AML-193 (cell line): ENCODE measurements around the gene UBP1.
"Not testable (repeated sequence)": the region's sequence is repeated elsewhere in the genome, so short reads cannot be mapped to it uniquely, and the experiment has no call there.

Source experiments
- DNase-seq, 2 experiments: peaks; one replicate each; lab custom pipeline; 2025; lab: John Stamatoyannopoulos, UW

Gene UBP1

DNA sequence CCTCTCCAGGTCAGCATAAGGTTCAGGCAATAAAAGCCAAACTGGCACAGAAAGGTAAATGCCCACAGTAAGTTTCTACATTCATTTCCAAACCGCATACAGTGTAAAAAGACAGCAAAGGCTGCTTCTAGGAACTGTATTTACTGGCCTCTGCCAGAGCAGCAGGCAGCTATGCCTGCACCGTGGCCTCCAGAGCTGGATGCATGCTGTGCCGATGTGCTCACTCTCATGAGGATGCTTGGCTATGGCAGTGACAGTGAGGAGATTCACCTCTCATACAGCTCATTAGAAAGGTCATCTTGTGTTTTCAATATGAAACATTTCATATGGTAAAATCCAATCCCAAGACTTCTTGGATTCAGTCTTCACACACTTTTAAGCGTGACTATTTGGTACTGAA lies 50.3 kb downstream of the UBP1 start:
- no peak for DNase-seq

DNA sequence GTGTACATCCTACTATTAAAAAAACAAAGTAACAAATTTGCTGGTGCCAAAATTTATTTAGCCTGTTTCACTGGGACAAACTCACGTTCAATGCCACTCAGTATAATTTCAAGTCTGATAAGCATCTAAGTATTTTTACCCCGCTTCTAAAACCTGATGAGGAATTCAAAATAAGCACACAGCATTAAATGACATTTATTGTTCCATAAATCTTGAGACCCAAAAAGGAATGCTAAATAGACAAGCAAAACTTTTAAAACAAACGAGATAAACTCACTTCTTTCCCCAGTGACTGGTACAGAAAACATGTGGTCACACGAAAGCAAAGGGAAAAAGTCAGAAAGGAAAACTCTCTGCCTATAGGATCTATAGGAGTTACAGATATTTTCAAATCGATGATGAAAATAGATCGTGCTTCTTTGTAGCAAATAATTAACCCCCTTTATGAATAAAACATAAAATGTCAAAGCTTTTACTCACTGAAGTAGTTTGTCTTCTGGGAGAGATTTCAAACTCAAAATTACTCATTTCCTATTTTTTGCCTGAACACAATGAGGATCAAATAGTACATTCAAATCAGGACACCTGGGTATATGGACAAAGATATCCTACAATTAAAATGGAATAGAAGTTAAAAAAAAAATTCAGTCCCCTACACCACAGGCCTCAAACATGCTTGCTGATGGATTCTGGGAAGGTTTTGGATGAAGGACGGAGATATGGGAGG lies 51.7 kb downstream of the UBP1 start:
- no peak for DNase-seq

DNA sequence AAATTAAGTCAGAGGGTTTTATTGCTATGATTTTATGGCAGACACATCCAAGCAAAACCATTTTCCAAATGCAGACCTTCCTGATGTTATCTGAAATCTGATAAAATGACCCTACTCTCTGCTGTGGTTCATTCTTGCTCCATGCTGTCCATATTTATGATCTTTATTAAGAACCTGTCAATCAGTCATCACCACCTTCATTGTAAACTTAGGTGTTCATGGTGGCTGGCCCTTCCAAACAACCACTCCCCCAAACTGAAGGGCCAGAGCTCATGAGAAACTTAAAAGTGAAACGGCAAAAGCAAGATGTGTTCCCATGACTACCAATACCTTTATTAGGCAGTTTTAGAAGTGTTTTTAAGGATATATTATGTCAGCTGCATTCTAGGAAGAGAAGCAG lies 53.6 kb downstream of the UBP1 start:
- no peak for DNase-seq

DNA sequence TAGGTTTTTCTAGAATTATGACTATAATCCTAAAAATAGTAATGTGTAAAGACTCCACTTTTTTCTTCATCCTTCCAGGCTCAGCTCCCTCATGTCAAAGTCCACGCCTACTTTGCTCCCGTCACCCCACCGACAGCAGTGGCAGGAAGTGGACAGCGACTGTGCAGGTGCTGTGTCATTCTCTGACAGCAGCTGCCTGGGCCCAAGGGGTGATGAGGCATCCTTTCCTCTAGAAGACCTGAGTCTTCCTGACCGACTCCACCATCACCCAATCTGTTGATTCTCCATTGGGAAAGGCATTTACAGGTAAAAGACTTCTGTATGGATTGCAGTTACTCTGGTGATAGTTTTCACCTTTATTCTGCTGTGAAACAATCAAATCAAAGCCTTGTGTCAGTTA lies 54.8 kb downstream of the UBP1 start:
- no peak for DNase-seq

DNA sequence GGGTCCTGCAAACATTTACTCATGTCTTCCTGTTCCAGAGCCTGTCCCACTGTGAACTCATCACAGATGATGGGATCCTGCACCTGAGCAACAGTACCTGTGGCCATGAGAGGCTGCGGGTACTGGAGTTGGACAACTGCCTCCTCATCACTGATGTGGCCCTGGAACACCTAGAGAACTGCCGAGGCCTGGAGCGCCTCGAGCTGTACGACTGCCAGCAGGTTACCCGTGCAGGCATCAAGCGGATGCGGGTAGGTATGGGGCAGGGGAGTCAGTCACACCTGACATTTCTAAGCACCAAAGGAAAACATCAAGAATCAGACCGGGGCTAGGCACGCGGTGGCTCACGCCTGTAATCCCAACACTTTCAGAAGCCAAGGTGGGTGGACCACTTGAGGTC lies 56.3 kb downstream of the UBP1 start:
- DNase-seq: no peak

DNA sequence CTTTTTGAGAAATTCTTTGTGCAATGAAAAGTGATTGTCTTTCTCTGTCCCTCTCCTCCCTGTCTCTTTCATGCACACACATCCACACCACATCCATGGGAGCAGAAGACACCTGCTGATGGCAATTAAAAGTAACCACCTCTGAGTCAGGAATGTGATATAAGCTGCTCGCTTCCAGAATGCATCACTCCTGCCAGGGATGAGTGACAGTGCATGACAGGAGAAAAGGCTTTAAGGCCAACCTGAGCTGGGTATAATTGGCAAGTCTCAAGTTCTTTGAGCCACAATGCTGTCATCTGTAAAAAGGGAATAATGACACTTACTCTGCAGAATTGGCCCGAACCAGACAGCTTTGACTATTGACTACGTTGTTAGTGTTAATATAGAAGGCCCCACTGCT lies 59.6 kb downstream of the UBP1 start:
- DNase-seq: no peak

DNA sequence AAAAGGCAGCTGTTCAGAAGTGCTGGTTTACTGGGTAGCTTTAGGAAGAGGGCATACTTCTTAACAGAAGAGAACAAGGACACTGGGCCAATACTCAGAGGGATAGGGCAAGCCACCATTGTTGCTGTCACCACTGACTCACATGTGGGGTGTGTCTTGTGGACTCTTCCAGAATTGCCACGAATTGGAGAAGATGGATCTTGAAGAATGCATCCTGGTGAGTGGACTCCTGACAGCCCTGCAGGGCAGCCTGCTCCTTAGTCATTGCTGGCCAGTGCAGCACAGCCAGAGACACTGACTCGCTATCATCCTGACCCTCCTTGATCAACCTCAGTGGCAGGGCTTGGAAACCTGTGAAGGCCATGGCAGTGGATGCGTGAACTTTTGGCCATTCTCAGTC lies 62.3 kb downstream of the UBP1 start:
- DNase-seq: no peak

DNA sequence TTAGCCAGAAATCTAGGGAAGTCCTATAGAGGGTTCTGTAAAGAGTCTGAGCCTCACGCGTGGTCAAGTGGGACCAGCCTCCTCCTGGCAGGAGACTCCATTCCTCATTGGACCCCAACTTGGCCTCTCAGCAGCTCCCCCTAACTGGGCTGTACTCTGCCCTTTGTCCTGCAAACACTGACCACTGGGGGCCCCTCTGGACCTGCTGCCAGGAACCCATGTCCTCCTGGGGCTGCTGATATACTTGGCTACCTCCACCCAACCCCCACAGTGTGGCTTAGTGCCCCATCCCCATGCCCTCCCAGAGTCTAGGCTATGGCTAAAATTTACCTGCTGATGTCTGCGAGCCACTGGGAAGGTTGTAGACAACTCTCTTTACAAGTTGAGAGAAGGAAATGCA lies 62.7 kb downstream of the UBP1 start:
- DNase-seq: no peak

DNA sequence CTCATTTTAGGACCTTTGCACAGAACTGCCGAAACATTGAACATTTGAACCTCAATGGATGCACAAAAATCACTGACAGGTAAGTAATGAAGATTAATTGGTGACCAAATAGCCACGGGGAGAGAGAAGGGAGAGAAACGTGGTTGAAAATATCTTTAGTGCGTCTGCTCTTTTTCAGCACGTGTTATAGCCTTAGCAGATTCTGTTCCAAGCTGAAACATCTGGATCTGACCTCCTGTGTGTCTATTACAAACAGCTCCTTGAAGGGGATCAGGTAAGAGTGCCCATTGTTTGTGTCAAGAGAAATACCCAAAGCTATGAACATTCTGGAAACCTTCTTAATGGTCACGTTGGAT lies 67.1 kb downstream of the UBP1 start:
- DNase-seq: no peak

DNA sequence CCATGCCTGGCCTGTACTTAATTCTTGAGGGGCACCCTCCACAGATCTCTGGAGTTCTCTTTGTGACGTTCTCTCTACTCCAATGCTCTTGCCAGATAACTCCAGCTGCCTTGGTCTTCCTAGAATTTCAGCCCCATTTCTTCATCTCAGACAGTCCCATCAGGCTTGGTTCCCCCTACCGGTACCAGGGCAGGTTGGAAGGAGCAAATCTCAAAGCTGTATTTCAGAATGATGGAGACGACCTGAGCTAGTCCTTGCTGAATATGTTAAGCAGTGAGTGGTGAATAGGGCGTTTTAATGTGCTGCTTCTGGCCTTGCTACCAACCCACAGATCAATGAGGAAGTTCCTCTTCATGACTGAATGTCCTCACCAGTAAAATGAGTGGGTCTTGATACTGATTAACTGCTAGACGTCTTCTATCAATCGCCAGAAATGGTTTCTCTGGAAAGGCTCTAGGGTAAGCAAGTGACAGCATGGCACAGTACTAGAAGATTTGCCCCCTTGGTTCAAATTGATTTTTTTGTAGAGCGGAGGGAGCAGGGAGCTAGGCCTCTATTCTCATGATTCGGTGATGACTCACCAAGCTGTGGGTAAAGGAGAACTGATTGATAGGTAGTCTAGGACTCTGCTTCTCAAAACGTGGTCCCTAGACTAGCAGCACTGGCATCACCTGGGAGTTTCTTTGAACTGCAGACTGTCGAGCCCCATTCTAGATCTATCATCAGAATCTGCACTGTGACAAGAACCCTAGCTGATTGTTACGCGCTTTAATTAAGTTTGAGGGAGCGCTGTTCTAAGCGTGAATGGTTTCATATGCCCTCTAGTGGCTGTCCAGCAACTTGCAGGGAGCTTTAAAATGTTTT lies 67.8 kb downstream of the UBP1 start:
- DNase-seq: peak; percentile 58 to 72

DNA sequence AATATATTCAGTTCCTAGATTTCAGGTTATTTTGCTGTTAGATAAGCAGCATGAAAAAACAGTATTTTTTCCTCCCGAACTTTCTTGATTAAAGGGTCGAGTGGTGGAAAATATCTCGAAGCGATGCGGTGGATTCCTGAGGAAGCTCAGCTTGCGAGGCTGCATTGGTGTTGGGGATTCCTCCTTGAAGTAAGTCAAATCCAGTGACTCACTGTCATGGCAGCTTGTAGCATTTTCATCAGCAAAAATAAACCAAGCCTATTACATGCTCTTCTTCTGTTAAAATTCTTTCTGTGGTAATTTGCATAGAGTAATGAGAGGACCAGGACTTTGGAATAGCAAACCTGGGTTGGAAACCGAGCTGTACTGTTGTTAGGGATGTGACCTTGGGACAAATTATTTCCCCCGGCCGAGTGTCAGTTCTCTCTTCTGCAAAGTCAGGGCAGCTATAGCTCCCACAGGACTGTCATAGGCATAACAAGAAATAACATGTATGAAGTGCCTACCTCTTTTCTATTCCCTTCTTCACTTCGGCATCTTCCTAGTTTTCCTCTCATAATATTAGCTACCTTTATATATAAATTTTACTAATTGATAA lies 75.6 kb downstream of the UBP1 start:
- DNase-seq: no peak

DNA sequence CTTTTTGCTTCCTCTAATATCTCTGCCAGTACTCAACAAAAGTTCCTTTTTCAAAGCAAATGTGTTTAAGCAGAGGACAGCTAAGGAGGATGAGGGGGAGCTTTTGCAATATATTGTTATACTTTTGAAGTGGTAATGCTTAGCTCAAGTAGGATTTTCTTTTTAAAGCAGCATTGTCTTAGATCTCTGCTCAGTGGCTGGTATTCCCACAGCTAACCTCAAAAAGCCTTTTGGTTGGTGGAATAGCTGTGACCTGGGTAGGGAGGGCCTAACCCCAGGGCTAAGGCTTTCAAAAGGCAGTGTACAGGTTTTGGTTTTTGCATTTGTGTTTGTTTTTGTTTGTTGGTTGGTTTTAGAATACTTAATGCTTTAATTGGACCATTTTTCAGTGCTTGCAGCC lies 76.1 kb downstream of the UBP1 start:
- DNase-seq: no peak

DNA sequence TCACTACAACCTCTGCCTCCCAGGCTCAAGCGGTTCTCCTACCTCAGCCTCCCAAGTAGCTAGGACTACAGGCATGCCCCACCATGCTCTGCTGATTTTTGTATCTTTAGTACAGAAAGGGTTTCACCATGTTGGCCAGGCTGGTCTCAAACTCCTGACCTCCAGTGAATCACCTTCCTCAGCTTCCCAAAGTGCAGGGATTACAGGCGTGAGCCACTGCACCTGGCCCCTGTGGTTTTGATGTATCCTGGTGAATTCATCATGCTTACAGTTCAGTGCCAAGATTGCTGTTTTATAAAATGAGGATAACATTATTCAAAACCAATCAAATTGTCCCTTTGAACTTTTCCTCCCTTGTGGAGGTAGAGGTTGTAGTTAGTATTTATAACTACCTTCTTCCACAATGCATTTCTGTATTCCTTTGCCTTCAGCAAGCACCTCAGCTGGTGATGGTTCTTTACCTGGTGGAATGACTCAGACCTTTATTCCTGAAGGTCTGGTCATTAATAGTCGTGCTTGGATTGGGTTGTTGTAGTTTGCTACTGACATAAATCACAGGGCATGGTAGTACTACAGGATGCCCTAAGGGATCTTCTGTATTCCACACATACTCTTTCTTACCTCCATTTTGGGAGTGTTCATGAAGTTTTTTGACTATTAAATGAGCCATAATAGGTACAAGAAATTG lies 76.9 kb downstream of the UBP1 start:
- no peak for DNase-seq

DNA sequence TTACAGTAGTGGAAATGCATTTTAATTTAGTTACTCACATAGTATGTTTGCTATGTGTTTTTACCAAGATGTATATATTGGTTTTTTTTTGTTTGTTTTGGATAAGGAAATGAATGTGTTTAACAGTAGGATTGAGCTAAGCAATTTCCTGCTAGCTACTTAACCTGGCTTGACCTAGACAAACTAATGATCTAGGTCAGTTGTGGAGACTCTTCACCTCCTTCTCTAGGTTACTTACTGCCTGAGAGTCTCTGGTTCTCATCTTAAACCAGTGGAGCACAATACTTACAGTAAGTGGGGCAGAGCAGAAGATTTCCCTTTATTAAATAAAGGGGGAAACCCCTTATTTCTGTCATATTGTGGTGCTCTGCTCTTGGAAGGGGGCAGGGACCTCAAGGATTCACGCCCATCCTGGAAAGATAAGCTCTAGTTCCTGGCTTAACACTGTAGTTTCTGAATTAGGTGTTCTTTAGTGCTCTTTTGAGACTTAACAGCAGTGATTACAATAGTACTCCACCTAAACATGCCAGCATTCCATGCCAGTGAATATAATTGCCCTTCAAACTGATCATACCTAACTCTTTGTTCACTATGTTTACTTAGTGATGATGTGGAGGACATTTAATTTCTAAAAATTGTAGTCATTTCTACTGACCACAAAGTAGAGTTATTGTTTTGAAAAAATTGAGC lies 79.9 kb downstream of the UBP1 start:
- no peak for DNase-seq

DNA sequence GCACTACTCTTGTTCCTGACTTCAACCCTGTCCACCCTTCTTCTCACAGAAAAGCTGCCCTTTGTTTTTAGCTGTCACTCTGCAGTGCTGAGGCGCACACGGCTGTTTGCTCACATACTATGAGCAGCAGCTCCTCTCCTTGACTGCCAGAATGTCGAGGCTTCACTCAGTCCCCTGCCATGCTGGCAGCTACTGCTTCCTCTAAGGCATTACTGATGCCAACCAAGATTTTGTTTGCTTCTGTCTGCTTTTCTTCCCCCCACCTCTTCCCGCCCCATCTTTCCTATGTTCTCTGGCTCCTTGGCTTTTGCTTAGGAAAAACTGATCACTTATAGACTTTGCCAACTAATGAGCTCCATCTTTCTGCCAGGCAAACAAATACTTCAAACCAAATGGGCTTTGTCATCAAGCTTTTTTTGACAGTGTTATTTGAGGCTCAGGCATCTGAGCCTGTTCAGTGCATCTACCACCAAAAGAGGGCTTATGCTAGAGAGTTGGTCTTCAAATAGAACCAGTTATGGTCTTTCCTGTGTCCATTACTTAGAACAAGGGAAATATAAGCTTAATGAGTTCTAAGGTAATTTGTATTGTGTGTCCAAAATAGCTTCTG lies 81.9 kb downstream of the UBP1 start:
- DNase-seq: no peak

DNA sequence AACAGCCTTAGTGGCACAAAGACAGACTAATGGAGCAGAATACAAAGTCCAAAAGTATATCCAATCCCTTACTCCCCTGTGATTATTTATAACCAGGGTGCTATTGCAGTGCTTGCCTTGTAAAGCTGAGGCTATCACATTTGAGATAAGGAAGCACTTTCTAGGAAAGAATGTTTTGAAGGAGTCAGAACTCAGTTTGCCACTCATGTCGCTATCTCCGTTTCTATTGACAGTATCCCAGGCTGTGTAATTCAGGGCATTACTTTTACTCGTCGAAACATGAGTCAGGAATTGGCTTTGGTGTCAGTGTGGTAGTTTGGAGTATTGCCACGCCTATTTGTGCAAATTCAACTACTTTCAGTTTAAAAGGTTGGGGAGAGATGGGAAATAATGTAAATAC lies 84.6 kb downstream of the UBP1 start:
- DNase-seq: no peak

DNA sequence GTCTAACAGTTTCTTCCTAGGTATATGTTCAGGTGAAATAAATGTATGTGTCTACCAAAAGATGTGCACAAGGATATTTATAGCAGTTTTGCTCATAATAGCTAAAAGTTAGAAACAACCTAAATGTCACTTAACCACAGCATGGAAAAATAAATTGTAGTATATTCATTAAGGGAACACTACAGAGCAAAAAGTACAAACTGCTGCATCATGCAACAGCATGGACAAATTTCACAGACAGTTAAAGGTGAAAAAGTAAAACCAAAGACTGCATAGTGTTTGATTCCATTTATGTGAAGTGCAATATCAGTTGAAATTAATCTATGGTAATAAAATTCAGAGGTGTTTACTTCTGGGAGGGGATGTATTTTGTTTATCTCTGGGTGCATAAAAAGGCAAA lies 100.4 kb downstream of the UBP1 start:
- DNase-seq: no peak

DNA sequence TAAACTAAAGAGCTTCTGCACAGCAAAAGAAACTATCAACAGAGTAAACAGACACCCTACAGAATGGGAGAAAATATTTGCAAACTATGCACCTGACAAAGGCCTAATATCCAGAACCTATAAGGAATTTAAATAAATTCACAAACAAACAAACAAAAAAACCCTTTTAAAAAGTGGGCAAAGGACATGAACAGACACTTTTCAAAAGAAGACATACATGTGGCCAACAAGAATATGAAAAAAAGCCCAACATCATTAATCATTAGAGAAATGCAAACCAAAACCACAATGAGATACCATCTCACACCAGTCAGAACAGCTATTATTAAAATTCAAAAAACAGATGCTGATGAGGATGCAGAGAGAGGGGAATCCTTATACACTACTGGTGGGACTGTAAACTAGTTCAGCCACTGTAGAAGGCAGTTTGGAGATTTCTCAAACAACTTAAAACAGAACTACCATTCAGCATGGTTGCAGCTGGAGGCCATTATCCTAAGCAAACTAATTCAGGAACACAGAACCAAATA lies 101.2 kb downstream of the UBP1 start:
- DNase-seq: not testable (repeated sequence)
